ENCODE results near the gene LRP1B.
A peak's percentile ranks its signal among the peaks of the same experiment; 100 is the strongest.

LRP1B gene

GRCh38 chr2:141652308-141652707 is 478.5 kb downstream of the LRP1B start:
- no peak for DNase-seq

GRCh38 chr2:141647353-141647752 is 483.5 kb downstream of the LRP1B start:
- no peak for DNase-seq

DNA sequence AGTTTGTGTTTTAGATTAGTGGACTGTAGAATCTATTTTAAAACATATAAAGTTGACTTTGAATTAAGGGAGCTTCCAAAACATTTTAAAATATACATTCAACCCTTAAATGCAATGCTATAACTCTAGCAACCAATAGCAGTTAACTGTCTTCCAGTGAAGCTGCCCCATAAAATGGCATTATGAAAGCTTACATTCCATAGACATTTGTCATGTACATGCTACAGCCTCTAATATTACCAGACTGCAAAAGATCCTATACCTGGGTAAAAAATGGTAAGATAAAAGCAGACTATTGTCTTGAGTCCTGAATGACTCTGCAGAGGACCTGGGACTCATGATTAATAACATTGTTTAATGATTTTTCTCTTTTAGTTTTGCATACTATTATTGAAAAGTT is 489.4 kb downstream of the LRP1B start:
- DNase-seq: no peak

GRCh38 chr2:141639809-141640208 is 491.0 kb downstream of the LRP1B start:
- DNase-seq: no peak

- no peak for DNase-seq
Observed at GRCh38 chr2:141633132-141633531, 497.7 kb downstream of the LRP1B start.

GRCh38 chr2:141630407-141630930 is 500.3 kb downstream of the LRP1B start:
- DNase-seq: peak; percentile 60

GRCh38 chr2:141620372-141620771 is 510.4 kb downstream of the LRP1B start:
- DNase-seq: no peak

- no peak for DNase-seq
Observed at GRCh38 chr2:141618457-141618856, 512.4 kb downstream of the LRP1B start.

- no peak for DNase-seq
Observed at GRCh38 chr2:141611981-141612380, 518.8 kb downstream of the LRP1B start.

GRCh38 chr2:141611176-141611571 is 519.6 kb downstream of the LRP1B start:
- DNase-seq: no peak

- no peak for DNase-seq
Observed at GRCh38 chr2:141610564-141611175, 520.1 kb downstream of the LRP1B start.

DNA sequence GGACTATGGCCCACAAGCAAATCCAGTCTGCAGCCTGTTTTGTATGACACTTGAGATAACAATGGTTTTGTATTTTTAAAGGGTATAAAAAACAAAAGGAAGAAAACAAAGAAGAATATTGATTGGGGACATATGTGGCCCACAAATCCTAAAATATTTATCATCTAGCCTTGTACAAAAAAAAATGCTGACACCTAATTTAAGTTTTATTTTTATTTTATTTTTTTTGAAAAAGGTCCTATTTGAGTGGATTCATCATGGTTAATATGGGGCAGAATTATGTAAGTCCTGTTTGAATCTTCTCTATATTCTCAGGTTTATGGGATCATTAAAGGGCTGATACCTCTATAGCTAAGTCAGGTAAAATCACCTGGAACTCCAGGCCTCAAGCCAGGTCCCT is 525.7 kb downstream of the LRP1B start:
- DNase-seq: no peak

DNA sequence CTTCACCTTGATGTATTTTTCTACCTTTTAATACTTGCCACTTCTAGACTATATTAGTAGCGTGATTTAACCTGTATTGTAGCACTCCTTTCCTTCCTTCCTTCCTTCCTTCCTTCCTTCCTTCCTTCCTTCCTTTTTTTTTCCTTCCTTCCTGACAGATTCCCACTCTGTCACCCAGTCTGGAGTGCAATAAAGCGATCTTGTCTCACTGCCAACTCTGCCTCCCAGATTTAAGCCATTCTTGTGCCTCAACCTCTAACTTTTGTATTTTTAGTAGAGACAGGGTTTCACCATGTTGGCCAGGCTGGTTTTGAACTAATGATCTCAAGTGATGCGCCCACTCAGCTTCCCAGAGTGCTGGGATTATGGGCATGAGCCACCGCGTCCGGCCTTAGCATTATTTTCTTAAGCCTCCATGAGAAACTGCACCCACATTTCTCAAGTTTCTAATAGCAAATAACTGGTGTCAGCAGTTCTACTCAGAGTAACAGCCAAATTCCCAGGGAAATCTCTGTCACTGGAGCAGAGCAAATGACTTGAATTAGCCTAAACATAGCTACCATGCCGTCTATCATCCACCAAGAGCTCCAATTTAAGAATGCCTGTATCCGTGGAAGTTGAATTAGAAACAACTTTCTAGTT is 529.2 kb downstream of the LRP1B start:
- no peak for DNase-seq

DNA sequence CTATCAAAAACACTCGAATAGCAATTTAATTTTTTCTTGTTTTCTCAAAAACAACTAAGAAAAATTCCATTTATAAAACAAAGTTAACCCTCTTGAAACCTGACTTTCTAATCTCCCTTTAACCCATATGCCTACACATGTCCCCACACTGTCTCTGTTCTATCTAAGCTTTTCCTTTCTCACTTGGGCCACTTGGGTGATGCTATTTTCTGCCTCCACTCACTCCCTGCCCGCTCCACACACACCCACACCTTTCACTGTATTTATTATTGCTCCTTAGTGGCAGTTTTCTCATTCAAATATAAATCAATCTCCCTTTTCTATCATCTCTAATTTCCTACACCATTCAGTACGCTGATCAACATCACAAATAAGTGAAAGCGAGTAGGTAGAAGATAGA is 531.1 kb downstream of the LRP1B start:
- no peak for DNase-seq

DNA sequence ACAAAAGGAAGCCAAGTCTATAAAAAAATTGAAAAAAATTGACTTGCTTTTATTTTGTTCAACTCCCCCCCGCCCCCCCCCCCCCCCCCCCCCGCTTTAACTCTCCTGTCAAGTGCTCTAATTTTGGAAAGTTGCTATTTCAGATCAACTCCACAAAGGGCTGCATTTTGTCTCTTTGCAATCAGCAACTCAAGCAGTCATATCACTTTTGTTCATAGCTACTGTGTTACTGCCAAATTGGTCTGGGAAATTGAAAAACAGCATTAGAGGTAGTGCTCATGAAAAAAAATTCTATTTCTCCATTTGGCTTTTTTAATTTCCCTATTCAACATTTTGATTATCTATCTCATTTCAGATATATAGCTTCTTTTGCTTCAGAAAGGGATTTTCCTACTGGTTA is 531.8 kb downstream of the LRP1B start:
- DNase-seq: no peak

GRCh38 chr2:141595316-141595920 is 535.4 kb downstream of the LRP1B start:
- DNase-seq: peak; percentile 81

GRCh38 chr2:141591787-141592186 is 539.0 kb downstream of the LRP1B start:
- no peak for DNase-seq

GRCh38 chr2:141590620-141591019 is 540.2 kb downstream of the LRP1B start:
- no peak for DNase-seq

DNA sequence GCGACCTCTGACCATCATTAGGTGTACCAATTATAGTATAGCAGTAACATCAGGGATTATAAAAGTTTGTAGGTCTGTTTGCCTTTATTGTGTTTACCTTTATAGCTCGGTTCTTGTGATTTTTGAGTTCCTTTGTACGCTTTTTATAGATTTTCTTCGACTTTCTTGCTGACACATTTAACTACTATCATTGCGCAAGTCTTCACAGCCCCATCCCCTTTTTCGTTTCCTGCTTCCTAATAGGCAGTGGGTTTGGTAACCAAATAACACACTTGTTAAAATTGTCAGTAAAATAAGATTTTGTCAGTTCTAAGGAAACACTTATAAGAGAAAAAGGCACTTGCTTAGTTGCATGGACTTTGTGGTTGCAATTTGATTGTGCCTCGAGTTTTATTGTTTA is 541.5 kb downstream of the LRP1B start:
- no peak for DNase-seq

DNA sequence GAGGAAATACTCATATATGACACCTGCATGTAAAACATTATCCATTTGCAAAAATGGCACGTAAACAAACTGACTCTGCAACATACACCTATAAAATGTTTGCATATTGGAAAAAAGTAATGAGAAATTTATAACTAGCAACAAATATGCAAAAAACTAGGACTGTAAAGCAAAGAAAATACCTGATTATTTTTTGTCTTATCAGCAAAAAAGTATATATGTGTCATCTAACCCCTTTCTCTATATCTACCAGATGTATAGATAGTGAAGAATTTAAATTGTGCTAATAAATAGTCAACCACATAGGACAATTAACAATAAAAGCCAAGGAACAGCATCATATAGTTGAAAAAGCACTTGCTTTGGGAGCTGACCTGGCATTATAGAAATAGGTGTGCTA is 543.8 kb downstream of the LRP1B start:
- no peak for DNase-seq

GRCh38 chr2:141582213-141582612 is 548.6 kb downstream of the LRP1B start:
- DNase-seq: no peak

DNA sequence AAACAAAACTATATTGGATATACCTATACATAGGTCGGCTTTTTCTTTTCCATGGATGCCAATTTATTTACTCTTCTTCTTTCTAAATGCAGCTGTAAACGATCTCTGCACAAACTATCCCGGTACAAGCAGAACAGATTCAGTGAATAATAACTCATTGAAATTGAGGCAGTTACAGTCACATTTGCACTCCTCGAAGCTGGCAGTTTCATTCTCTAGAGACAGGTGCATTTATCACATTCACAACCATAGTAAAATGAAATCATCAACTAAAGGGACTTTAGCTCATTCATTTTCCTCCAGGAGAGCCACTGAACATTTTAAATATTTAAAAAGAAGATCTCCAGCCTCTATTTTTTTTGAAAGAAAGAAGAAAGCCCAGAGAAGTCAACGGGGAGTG is 551.7 kb downstream of the LRP1B start:
- no peak for DNase-seq

DNA sequence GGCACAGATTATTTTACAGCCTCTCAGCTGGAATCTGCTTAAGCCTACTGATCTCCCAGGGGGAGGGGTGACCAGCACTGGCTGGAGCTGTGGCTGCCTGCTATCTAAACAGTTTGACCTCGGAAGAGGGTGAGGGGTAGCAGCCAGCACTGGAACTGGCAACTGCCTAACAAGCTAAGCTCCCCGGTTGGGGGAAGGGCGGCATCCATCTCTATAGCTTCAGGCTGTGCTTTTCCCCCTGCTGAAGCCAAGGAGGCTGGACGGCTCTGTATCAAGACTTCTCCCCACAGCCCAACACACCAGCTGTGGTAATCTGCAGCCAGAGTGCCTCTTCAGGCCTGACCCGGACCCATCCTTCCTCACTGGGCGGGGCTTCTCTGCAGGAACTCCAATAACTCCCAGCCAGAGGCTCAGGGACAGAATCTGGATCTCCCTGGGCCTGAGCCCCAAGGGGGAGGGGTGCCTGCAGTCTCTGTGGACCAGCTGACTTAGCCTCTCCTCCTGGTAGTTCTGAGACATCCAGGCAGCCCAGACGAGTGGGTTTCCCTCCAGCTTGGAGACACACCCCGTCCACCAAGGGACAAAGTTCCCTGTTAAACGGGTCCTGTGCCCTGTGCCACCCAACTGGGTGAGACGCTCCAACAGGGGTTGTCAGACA is 560.2 kb downstream of the LRP1B start:
- DNase-seq: no peak

- DNase-seq: no peak
Observed at GRCh38 chr2:141569941-141570340, 560.9 kb downstream of the LRP1B start.
